Measurements from ENCODE around the gene VCPKMT.
"Not testable (repeated sequence)": the region's sequence is repeated elsewhere in the genome, so short reads cannot be mapped to it uniquely, and the experiment has no call there.

The VCPKMT gene

DNA sequence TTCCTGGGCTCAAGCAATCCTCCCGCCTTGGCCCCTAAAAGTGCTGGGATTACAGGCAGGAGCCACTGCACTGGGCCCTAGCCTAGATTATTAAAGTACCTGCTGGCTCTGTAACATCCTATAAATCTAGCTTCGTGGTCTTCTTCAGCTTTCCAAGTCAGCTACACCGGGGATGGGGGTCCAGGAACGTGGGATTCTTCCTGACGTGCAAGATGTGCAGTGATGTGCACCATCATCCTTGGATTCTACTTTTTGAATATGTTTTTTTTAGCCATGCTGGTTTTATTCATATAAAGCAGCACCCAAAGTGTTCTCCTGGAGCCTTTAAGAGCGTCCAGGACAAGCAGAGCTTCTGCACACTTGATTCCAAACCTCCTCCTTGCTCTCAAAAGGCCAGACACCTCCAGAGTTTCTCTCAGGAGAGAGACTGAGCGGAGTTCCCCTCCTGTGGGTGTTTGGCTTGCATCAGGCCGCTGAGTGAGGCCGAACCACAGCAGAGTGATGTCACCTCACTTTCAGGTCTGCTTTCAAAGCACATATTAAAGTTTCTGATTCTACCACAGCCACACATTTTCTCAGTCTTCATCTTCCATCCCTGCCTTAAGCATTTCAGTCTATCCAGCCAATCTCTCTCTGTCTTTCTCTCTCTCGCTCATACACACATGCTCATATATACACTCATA, 33.4 kb downstream of the VCPKMT start:
- Histone ChIP-seq H3K36me3 (ENCODE audit: insufficient read depth, low read length) (no peaks in the 10 kb centered on the region), H3K4me3 (no peak overlapping the region), H3K9ac (ENCODE audit: insufficient read length) (peak overlapping the region; percentile 67), H3K9me3 (ENCODE audit: low read depth, low read length) (no peaks in the 10 kb centered on the region), H3K27ac (peak overlapping the region; percentile 96)
- no peak for TF ChIP-seq POLR2AphosphoS5 (IDR thresholded peaks at IDR 0.05; ENCODE audit: borderline replicate concordance, low read depth, low read length)
- no peak for TF ChIP-seq FOXP2 (optimal IDR thresholded peaks at IDR 0.05; ENCODE audit: control extremely low read depth, extremely low read length, insufficient read depth)
- no peak for TF ChIP-seq EZH2 (IDR thresholded peaks at IDR 0.05)
- no peak for DNase-seq (ENCODE audit: low read depth, low spot score)

DNA sequence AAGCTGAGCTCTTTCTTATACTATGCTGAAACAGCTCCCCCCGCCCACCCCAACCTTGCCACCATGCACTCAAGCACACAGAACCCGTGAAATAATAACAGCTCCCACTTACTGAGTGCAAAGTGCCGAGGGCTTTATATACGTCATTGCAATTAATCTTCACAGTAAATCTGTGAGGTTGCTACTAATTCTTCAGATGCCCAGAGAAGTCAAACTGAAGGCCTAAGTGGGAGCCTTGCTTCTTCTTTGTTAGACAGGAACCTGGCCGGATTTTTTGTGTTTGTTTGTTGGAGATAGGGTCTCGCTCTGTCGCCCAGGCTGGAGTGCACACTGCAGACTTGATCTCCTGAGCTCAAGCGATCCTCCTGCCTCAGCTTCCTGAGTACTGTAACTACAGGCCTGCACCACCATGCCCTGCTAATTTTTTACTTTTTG, 34.0 kb downstream of the VCPKMT start:
- Histone ChIP-seq H3K9me3 (ENCODE audit: low read depth, low read length) (no peaks in the 10 kb centered on the region), H3K36me3 (ENCODE audit: insufficient read depth, low read length) (no peaks in the 10 kb centered on the region), H3K27ac (peak overlapping the region; percentile 96), H3K4me3 (peak overlapping the region; percentile 73), H3K9ac (ENCODE audit: insufficient read length) (peak overlapping the region; percentile 67)
- DNase-seq (ENCODE audit: low read depth, low spot score) = no peak
- no peak for TF ChIP-seq FOXP2 (optimal IDR thresholded peaks at IDR 0.05; ENCODE audit: control extremely low read depth, extremely low read length, insufficient read depth)
- no peak for TF ChIP-seq EZH2 (IDR thresholded peaks at IDR 0.05)
- no peak for TF ChIP-seq POLR2AphosphoS5 (IDR thresholded peaks at IDR 0.05; ENCODE audit: borderline replicate concordance, low read depth, low read length)

DNA sequence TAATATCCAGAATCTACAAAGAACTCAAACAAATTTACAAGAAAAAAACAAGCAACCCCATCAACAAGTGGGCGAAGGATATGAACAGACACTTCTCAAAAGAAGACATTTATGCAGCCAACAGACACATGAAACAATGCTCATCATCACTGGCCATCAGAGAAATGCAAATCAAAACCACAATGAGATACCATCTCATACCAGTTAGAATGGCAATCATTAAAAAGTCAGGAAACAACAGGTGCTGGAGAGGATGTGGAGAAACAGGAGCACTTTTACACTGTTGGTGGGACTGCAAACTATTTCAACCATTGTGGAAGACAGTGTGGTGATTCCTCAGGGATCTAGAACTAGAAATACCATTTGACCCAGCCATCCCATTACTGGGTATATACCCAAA, 37.3 kb downstream of the VCPKMT start:
- not testable (repeated sequence) for H3K27ac ChIP-seq; H3K9me3 ChIP-seq (ENCODE audit: low read depth, low read length); H3K9ac ChIP-seq (ENCODE audit: insufficient read length); H3K4me3 ChIP-seq; DNase-seq (ENCODE audit: low read depth, low spot score); H3K36me3 ChIP-seq (ENCODE audit: insufficient read depth, low read length)

DNA sequence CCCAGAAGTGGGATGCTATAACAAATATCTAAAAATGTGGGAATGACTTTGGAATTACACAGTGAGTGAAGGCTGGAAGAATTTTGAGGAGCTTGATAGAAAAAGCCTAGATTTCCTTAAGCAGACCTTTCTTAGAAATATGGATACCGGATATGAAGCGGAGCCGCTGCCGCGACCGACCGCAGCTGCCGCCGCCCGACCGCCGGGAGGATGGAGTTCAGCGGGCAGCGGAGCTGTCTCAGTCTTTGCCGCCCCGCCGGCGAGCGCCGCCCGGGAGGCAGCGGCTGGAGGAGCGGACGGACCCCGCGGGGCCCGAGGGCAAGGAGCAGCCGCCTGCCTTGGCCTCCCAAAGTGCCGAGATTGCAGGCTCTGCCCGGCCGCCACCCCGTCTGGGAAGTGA, 42.7 kb downstream of the VCPKMT start:
- not testable (repeated sequence) for H3K4me3 ChIP-seq; H3K9me3 ChIP-seq (ENCODE audit: low read depth, low read length); DNase-seq (ENCODE audit: low read depth, low spot score); H3K36me3 ChIP-seq (ENCODE audit: insufficient read depth, low read length); H3K27ac ChIP-seq; H3K9ac ChIP-seq (ENCODE audit: insufficient read length)

DNA sequence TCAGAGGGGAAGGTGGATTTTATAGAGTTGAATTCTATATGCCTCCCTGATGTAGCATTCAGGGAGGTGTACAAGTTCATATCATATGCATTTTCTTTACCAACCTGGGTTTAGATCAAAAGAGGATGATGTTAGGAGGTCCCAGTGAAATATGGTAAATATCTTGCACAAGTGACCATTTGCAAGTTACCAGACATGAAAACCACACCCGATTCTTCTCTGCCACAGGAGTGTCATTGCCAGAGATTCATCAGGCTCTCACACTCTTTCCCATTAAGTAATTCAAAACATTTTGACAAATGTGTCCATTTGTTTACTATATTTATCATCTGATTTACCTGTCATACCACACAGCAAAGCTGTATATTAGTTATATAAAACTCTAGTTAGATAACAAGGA, 44.0 kb downstream of the VCPKMT start:
- H3K27ac ChIP-seq = no peak overlapping the region
- H3K4me3 ChIP-seq = no peak overlapping the region
- H3K36me3 ChIP-seq (ENCODE audit: insufficient read depth, low read length) = no peaks in the 10 kb centered on the region
- TF ChIP-seq FOXP2 (optimal IDR thresholded peaks at IDR 0.05; ENCODE audit: control extremely low read depth, extremely low read length, insufficient read depth) (no peak), EZH2 (IDR thresholded peaks at IDR 0.05) (no peak), POLR2AphosphoS5 (IDR thresholded peaks at IDR 0.05; ENCODE audit: borderline replicate concordance, low read depth, low read length) (no peak)
- no peaks in the 10 kb centered on the region for H3K9me3 ChIP-seq (ENCODE audit: low read depth, low read length)
- DNase-seq (ENCODE audit: low read depth, low spot score) = no peak
- H3K9ac ChIP-seq (ENCODE audit: insufficient read length) = no peak overlapping the region

DNA sequence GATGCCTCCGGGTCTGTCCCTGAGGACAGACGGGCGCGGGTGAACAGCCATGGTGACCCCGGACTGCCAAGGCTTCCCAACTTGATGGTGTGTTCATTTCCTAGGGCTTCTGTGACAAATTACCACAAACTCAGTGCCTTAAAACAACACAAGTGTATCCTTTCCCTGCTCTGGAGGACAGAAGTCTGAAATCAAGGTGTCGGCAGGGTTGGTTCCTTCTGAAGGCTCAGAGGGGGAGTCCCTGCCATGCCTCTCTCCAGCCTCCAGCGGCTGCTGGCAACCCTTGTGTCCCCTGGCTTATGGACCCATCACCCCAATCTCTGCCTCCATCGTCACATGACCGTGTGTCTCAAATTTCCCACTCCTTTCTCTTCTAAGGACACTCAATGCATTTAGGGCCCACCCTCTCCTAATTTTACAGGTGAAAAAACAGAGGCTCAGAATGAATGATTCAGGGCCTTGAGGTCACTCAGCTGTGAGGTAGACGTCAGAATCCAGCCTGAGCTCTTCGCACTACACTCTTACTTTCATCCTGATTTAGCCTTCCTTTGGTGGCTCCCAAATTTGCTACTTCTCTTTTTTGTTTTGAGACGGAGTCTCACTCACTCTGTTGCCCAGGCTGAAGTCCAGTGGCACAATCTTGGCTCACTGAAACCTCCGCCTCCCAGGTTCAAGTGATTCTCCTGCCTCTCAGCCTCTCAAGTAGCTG, 45.4 kb downstream of the VCPKMT start:
- H3K4me3 ChIP-seq = no peak overlapping the region
- no peak overlapping the region for H3K9ac ChIP-seq (ENCODE audit: insufficient read length)
- no peak for DNase-seq (ENCODE audit: low read depth, low spot score)
- no peak for TF ChIP-seq FOXP2 (optimal IDR thresholded peaks at IDR 0.05; ENCODE audit: control extremely low read depth, extremely low read length, insufficient read depth)
- TF ChIP-seq POLR2AphosphoS5 (IDR thresholded peaks at IDR 0.05; ENCODE audit: borderline replicate concordance, low read depth, low read length) = no peak
- TF ChIP-seq EZH2 (IDR thresholded peaks at IDR 0.05) = no peak
- no peak overlapping the region for H3K27ac ChIP-seq
- H3K36me3 ChIP-seq (ENCODE audit: insufficient read depth, low read length) = no peaks in the 10 kb centered on the region
- H3K9me3 ChIP-seq (ENCODE audit: low read depth, low read length) = no peaks in the 10 kb centered on the region

DNA sequence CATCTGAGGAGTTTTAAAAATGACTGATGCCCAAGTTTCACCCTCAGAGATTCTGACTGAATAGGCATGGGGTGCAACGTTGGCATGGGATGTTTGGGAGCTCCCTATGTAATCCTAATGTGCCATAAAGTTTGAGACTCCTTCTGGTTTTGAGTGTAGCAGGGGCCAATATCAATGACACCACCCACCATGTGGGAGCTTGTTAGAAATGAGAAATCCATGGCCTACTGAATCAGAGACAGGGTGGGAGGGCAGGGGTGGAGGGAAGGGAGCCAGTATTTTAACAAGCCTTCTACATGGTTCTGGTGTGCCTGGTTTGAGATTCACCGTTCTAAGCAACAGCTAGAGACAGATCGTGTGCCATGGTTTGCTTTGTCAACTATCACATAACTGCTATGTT, 46.1 kb downstream of the VCPKMT start:
- Histone ChIP-seq H3K36me3 (ENCODE audit: insufficient read depth, low read length) (no peaks in the 10 kb centered on the region), H3K9ac (ENCODE audit: insufficient read length) (no peak overlapping the region), H3K9me3 (ENCODE audit: low read depth, low read length) (no peaks in the 10 kb centered on the region), H3K27ac (peak overlapping the region; percentile 82), H3K4me3 (no peak overlapping the region)
- no peak for TF ChIP-seq POLR2AphosphoS5 (IDR thresholded peaks at IDR 0.05; ENCODE audit: borderline replicate concordance, low read depth, low read length)
- TF ChIP-seq FOXP2 (optimal IDR thresholded peaks at IDR 0.05; ENCODE audit: control extremely low read depth, extremely low read length, insufficient read depth) = no peak
- TF ChIP-seq EZH2 (IDR thresholded peaks at IDR 0.05) = no peak
- no peak for DNase-seq (ENCODE audit: low read depth, low spot score)

DNA sequence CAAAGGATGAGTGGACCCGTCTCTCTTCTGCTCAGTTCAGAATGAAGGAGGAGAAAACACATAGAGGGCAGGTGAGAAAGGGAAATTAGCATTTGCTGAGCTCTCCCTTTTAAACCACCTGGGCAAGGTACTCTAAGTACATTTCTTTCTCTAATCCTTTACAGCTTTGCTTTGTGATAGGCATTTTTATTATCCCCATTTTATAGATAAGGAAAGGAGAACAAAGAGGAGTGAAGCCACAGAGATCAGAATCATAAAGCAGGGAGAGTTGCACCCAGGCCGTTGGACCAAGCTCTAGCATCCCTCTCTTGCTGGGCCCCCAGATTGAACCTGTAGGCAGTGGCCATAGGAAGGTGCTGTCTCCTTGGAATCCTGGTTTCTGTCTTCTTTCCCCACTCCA, 47.0 kb downstream of the VCPKMT start:
- TF ChIP-seq FOXP2 (optimal IDR thresholded peaks at IDR 0.05; ENCODE audit: control extremely low read depth, extremely low read length, insufficient read depth) = no peak
- TF ChIP-seq POLR2AphosphoS5 (IDR thresholded peaks at IDR 0.05; ENCODE audit: borderline replicate concordance, low read depth, low read length) = no peak
- TF ChIP-seq EZH2 (IDR thresholded peaks at IDR 0.05) = no peak
- no peak overlapping the region for H3K27ac ChIP-seq
- no peaks in the 10 kb centered on the region for H3K9me3 ChIP-seq (ENCODE audit: low read depth, low read length)
- no peak overlapping the region for H3K9ac ChIP-seq (ENCODE audit: insufficient read length)
- H3K36me3 ChIP-seq (ENCODE audit: insufficient read depth, low read length) = no peaks in the 10 kb centered on the region
- DNase-seq (ENCODE audit: low read depth, low spot score) = no peak
- no peak overlapping the region for H3K4me3 ChIP-seq

DNA sequence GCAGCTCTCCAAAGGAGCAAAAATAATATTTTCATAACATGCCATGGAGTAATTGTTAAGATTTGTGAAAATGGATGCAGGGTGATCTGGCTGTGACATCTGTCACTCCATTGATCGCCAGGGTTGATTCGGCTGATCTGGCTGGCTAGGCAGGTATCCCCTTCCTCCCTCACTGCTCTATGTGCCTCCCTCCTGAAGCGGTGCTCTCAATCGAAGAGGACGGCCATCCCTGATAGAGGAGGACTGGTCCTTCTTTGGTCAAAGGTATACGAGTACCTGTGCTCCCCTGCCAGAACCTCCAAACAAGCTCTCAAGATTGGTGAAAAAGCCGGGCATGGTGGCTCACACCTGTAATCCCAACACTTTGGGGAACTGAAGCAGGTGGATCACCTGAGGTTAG, 47.9 kb downstream of the VCPKMT start:
- Histone ChIP-seq H3K9ac (ENCODE audit: insufficient read length) (no peak overlapping the region), H3K27ac (no peak overlapping the region), H3K9me3 (ENCODE audit: low read depth, low read length) (no peaks in the 10 kb centered on the region), H3K4me3 (no peak overlapping the region), H3K36me3 (ENCODE audit: insufficient read depth, low read length) (no peaks in the 10 kb centered on the region)
- TF ChIP-seq POLR2AphosphoS5 (IDR thresholded peaks at IDR 0.05; ENCODE audit: borderline replicate concordance, low read depth, low read length) (no peak), FOXP2 (optimal IDR thresholded peaks at IDR 0.05; ENCODE audit: control extremely low read depth, extremely low read length, insufficient read depth) (no peak), EZH2 (IDR thresholded peaks at IDR 0.05) (no peak)
- DNase-seq (ENCODE audit: low read depth, low spot score) = no peak
